ENCODE data around the gene SNRNP200. TPM values are rescaled to one million over a fixed set of nuclear protein-coding genes. Genes with fewer than 3 reads are reported as not detected.

The SNRNP200 gene
- total RNA-seq, 4 donors from 2014 or later, result 51.1 to 89.8 (median 67.4) TPM

- no peaks in the 10 kb centered on the region for H3K27me3 ChIP-seq
- H3K36me3 ChIP-seq, result no peaks in the 10 kb centered on the region
- H3K9me3 ChIP-seq, result no peaks in the 10 kb centered on the region
- peaks cover under 1% of the 10 kb centered on the region in 2 donors for H3K4me1 ChIP-seq
- DNase-seq (no peak), ATAC-seq (no peak)
- H3K27ac ChIP-seq, result no peak overlapping the region
- in situ Hi-C loops (cut with MboI; ENCODE audit: low sequenced_read_pairs in 4 of 4), result no loop called here
- intact Hi-C loops (cut with DNase I; ENCODE audit: low total_unique reads), result no loop called here
- TF ChIP-seq POLR2A (IDR thresholded peaks at IDR 0.05) (no peak), CTCF (IDR thresholded peaks at IDR 0.05 in 4 of 5, conservative IDR thresholded peaks at IDR 0.05 in 1 of 5) (no peak)
- H3K4me3 ChIP-seq, result no peak overlapping the region
Observed at GRCh38 chr2:96347395-96347794, 42.0 kb upstream of the SNRNP200 start.

- DNase-seq, result no peak
- H3K27me3 ChIP-seq, result no peaks in the 10 kb centered on the region
- ATAC-seq, result no peak
- no peaks in the 10 kb centered on the region for H3K4me1 ChIP-seq
- no peaks in the 10 kb centered on the region for H3K9me3 ChIP-seq
- in situ Hi-C loops (cut with MboI; ENCODE audit: low sequenced_read_pairs in 4 of 4), result no loop called here
- no peak for TF ChIP-seq CTCF (IDR thresholded peaks at IDR 0.05 in 4 of 5, conservative IDR thresholded peaks at IDR 0.05 in 1 of 5)
- TF ChIP-seq POLR2A (IDR thresholded peaks at IDR 0.05), result no peak
- no peak overlapping the region for H3K4me3 ChIP-seq
- H3K27ac ChIP-seq, result no peak overlapping the region
- intact Hi-C loops (cut with DNase I; ENCODE audit: low total_unique reads), result no loop called here
- no peaks in the 10 kb centered on the region for H3K36me3 ChIP-seq
Observed at GRCh38 chr2:96345868-96346462, 40.6 kb upstream of the SNRNP200 start.

- H3K36me3 ChIP-seq, result no peaks in the 10 kb centered on the region
- H3K27me3 ChIP-seq, result no peaks in the 10 kb centered on the region
- H3K4me3 ChIP-seq, result no peak overlapping the region
- DNase-seq (no peak), ATAC-seq (no peak)
- intact Hi-C loops (cut with DNase I; ENCODE audit: low total_unique reads) (no loop called here), in situ Hi-C loops (cut with MboI; ENCODE audit: low sequenced_read_pairs in 4 of 4) (no loop called here)
- no peak for TF ChIP-seq POLR2A (IDR thresholded peaks at IDR 0.05)
- no peak for TF ChIP-seq CTCF (IDR thresholded peaks at IDR 0.05 in 4 of 5, conservative IDR thresholded peaks at IDR 0.05 in 1 of 5)
- no peak overlapping the region for H3K27ac ChIP-seq
- no peaks in the 10 kb centered on the region for H3K9me3 ChIP-seq
- H3K4me1 ChIP-seq, result no peaks in the 10 kb centered on the region
Observed at GRCh38 chr2:96345438-96345837, 40.1 kb upstream of the SNRNP200 start.

GRCh38 chr2:96344011-96344410, 38.7 kb upstream of the SNRNP200 start:
- DNase-seq (no peak), ATAC-seq (no peak)
- no peaks in the 10 kb centered on the region for H3K9me3 ChIP-seq
- no peaks in the 10 kb centered on the region for H3K27me3 ChIP-seq
- no peak for TF ChIP-seq CTCF (IDR thresholded peaks at IDR 0.05 in 4 of 5, conservative IDR thresholded peaks at IDR 0.05 in 1 of 5)
- TF ChIP-seq POLR2A (IDR thresholded peaks at IDR 0.05), result no peak
- no peaks in the 10 kb centered on the region for H3K36me3 ChIP-seq
- intact Hi-C loops (cut with DNase I; ENCODE audit: low total_unique reads), result no loop called here
- H3K4me3 ChIP-seq, result no peak overlapping the region
- no peaks in the 10 kb centered on the region for H3K4me1 ChIP-seq
- in situ Hi-C loops (cut with MboI; ENCODE audit: low sequenced_read_pairs in 4 of 4), result no loop called here
- no peak overlapping the region for H3K27ac ChIP-seq

- no peak for DNase-seq
- H3K27ac ChIP-seq, result no peak overlapping the region
- no peaks in the 10 kb centered on the region for H3K27me3 ChIP-seq
- H3K4me1 ChIP-seq, result no peaks in the 10 kb centered on the region
- H3K4me3 ChIP-seq, result no peak overlapping the region
- no peaks in the 10 kb centered on the region for H3K9me3 ChIP-seq
- TF ChIP-seq POLR2A (IDR thresholded peaks at IDR 0.05), result no peak
- no peak for ATAC-seq
- intact Hi-C loops (cut with DNase I; ENCODE audit: low total_unique reads), result no loop called here
- in situ Hi-C loops (cut with MboI; ENCODE audit: low sequenced_read_pairs in 4 of 4), result no loop called here
- H3K36me3 ChIP-seq, result no peaks in the 10 kb centered on the region
Observed at GRCh38 chr2:96342085-96342484, 36.7 kb upstream of the SNRNP200 start.

All from gastrocnemius medialis (tissue), 4 donors.